DMS114 treated with DMSO at 0.1 percent for 48 hours (cell line): ENCODE results near the gene POLR3G.

Experiments used
- DNase-seq: peaks from one replicate; lab custom pipeline; 2025; ENCODE audit not compliant: unreplicated experiment; lab: John Stamatoyannopoulos, UW

POLR3G gene

DNA sequence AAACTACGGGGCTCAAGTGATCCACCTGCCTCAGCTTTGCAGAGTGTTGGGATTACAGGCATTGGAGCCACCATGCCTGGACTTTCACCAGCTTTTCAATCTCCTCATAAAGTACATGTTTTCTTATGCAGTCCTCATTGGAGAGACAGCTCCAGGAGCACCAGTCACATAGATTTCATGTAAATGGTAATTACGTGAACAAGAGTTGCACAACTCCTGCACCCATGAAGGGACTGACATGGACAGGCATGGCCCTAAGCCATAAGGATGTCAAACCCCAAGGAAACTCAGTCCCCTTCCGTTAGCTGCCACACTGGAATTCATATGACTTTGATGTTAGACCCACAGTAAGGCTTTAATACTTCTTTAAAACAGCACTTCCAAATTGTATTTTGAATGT is 76.3 kb downstream of the POLR3G start:
- DNase-seq: no peak

- no peak for DNase-seq
Observed at GRCh38 chr5:90551376-90551775, 76.7 kb downstream of the POLR3G start.

DNA sequence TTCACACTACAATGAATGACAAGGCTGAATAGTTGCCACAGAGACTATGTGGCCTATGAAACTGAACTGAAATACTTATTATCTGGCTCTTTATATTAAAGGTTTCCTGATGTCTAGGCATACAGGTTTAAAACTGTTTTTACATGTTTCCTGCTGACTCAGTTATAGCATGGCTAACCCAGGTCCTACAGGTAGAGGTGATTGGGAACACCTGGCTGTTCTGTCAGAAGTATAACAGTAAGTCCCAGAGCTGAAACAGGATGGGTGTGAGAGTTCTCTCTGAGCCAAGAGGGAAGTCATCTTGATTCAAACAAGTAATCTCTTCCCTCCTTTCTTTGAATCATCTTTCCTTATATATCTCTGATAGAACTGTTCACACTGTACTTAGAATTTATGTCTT is 79.0 kb downstream of the POLR3G start:
- no peak for DNase-seq

GRCh38 chr5:90554358-90555006 is 79.8 kb downstream of the POLR3G start:
- no peak for DNase-seq

- DNase-seq: no peak
Observed at GRCh38 chr5:90555666-90556065, 81.0 kb downstream of the POLR3G start.

DNA sequence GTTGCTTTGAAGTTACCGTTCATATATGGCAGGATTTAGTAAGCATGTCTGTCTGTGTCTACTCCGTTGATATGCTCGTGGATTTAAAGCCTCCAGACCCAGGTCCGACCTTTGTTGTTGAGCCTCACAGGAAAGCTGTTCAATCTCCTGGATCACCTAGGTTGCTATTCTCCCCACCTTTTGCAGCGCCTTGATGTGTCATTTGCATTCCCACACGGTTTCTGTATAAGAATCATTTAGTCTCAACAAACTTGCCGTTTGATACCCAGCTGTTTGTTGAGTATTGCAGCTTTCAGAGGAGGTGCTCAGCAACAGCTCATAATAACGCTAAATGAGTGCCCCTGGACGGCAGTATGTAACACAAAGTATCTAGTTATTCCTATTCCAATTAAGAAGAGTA is 82.7 kb downstream of the POLR3G start:
- DNase-seq: no peak

DNA sequence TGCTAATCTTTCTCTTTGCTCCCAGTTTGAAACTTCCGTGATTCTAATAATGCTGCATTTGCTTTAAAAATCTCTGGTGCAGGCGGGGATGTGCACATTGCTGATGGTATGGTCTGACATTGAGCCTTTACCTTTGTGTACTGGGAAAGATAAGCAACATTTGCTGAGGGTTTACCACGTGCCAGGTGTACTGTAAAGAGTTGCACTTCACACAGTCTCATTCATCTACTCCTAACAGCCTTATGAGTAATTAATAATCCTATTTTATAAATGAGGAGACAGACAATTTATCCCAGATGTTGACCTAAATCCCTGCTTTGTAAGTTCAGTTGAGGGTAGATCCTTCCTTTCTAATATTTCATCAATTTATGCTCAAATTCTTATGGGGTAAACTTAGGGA is 83.2 kb downstream of the POLR3G start:
- no peak for DNase-seq

GRCh38 chr5:90558344-90559192 is 83.9 kb downstream of the POLR3G start, which contains the start of gene ADGRV1:
TSS of gene ADGRV1 (plus strand) at chr5:90558797. CDS start at chr5:90558896, 99 bp downstream.
- DNase-seq: peak; percentile 9

DNA sequence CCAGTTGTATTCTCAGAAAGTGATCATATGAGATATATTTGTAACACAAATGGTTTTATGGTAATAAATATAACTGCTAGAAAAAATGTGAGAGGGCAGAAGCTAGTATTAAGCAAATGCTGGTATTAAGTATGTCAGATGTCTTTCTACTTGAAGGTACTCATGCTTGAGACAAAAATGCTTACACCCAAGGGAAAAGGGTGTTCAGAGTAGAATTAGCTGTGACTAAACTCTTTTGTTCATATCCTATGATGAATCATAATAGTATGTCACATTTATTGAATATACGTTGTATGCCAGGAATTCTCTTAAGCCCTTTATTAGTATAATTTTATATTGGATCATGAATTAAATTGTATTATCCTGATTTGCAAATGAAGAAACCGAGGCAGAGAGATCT is 86.1 kb downstream of the POLR3G start:
- no peak for DNase-seq

- DNase-seq: no peak
Observed at GRCh38 chr5:90561766-90562165, 87.1 kb downstream of the POLR3G start.

DNA sequence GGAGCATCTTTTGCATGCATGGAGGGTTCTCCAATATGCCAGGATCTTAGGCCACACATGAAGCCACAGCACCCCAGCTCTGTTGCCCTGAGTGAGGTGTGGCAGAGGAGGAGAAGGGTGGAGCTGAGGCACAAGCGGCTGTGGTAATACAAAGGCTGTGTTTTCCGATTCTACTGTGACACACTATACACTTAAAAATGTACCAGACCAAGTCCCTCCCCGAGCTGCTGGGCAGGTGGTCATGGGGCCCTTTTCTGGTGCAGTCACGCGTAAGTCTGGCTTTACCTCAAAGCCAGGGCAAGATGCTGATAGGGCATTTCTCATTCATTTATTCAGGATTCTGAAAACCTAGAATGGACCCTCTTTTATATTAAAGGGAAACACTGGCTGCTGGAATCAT is 87.7 kb downstream of the POLR3G start:
- DNase-seq: no peak

DNA sequence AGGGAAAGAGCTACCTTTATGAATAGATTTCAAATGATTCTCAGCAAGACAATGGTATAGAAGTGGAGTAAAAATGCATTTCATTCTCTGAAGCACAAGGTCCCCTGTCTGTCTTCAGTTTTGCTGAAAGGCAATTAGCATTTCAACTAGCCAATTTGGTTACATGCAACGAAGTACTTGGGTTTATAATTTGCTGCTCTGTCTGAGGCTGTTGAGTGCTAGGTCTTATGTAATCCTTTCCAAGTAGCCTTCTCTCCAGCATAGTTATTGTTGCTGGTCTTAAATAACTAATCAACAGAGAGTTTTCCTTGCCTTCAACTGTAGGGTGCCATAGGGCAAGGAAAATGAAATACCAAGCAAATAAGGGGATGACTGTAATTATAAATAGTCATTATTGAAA is 88.4 kb downstream of the POLR3G start:
- DNase-seq: no peak
